GM23338 (cell line): ENCODE measurements around the gene FASN. TPM values are rescaled to one million over a fixed set of nuclear protein-coding genes. Genes with fewer than 3 reads are reported as not detected.

Source experiments
- ATAC-seq: fragments of 200-7000 bp; cut with Tn5 transposase; 3 replicates; pipeline ENCODE4 v1.9.1; 2020
- DNase-seq: peaks from one replicate; pipeline ENCODE4 v3.0.0-alpha.2; 2015; ENCODE audit warnings: low spot score
- H2AFZ ChIP-seq: fragments of 200-600 bp; sonication (generic); 2 replicates; pipeline ENCODE4 v1.8.0; 2016; ENCODE audit warnings: antibody characterized with exemption, mild to moderate bottlenecking, moderate library complexity
- H3F3A ChIP-seq: fragments of 200-600 bp; sonication (generic); replicated peaks from 2 replicates; pipeline ENCODE4 v1.8.0; 2017; ENCODE audit warnings: antibody characterized with exemption, mixed run types, low read depth
- H3K27ac ChIP-seq: fragments of 200-600 bp; sonication (generic); 2 replicates; pipeline ENCODE4 v1.6.1; 2016; ENCODE audit warnings: low read depth
- H3K27me3 ChIP-seq: fragments of 200-600 bp; sonication (generic); 2 replicates; pipeline ENCODE4 v1.8.0; 2016; ENCODE audit warnings: mild to moderate bottlenecking, mixed run types, moderate library complexity; ENCODE audit not compliant: insufficient read depth
- H3K36me3 ChIP-seq: fragments of 200-600 bp; sonication (generic); 2 replicates; pipeline ENCODE4 v1.8.0; 2016; ENCODE audit warnings: mild to moderate bottlenecking; ENCODE audit not compliant: insufficient read depth
- H3K4me1 ChIP-seq: fragments of 200-600 bp; sonication (generic); 2 replicates; pipeline ENCODE4 v1.8.0; 2016; ENCODE audit warnings: mild to moderate bottlenecking, moderate library complexity; ENCODE audit not compliant: insufficient read depth
- H3K4me2 ChIP-seq: fragments of 200-600 bp; sonication (generic); 2 replicates; pipeline ENCODE4 v1.7.1; 2017; ENCODE audit warnings: mixed run types
- H3K4me3 ChIP-seq: fragments of 200-600 bp; sonication (generic); 2 replicates; pipeline ENCODE4 v1.6.1; 2016; ENCODE audit warnings: mixed run types
- H3K79me2 ChIP-seq: fragments of 200-600 bp; sonication (generic); replicated peaks from 2 replicates; pipeline ENCODE4 v1.8.0; 2017; ENCODE audit warnings: mild to moderate bottlenecking; ENCODE audit not compliant: insufficient read depth
- H3K9me2 ChIP-seq: fragments of 200-600 bp; sonication (generic); 2 replicates; pipeline ENCODE4 v1.8.0; 2017; ENCODE audit not compliant: insufficient read depth
- H4K20me1 ChIP-seq: fragments of 200-600 bp; sonication (generic); replicated peaks from 2 replicates; pipeline ENCODE4 v1.8.0; 2017; ENCODE audit warnings: mild to moderate bottlenecking; ENCODE audit not compliant: insufficient read depth
- H3K27ac Mint-ChIP-seq: 2 replicates; pipeline ENCODE4 v1.8.0; 2020; ENCODE audit warnings: inconsistent platforms, mild to moderate bottlenecking, moderate library complexity, mixed read lengths
- H3K27me3 Mint-ChIP-seq: 3 replicates; pipeline ENCODE4 v1.8.0; 2022; ENCODE audit warnings: low read depth, mild to moderate bottlenecking, moderate library complexity, mixed read lengths, inconsistent platforms; ENCODE audit not compliant: insufficient read depth, poor library complexity
- H3K36me3 Mint-ChIP-seq: 3 replicates; pipeline ENCODE4 v1.8.0; 2021; ENCODE audit warnings: low read depth, mild to moderate bottlenecking, inconsistent platforms, moderate library complexity, mixed read lengths
- H3K4me1 Mint-ChIP-seq: 3 replicates; pipeline ENCODE4 v1.8.0; 2020; ENCODE audit warnings: mild to moderate bottlenecking, inconsistent platforms, mixed read lengths
- H3K4me3 Mint-ChIP-seq: 3 replicates; pipeline ENCODE4 v1.8.0; 2021; ENCODE audit warnings: moderate library complexity, mild to moderate bottlenecking, inconsistent platforms, mixed read lengths
- H3K9me3 Mint-ChIP-seq: 3 replicates; pipeline ENCODE4 v1.8.0; 2020; ENCODE audit warnings: moderate library complexity, mild to moderate bottlenecking, inconsistent platforms, mixed read lengths
- CREB1 ChIP-seq: fragments of 250-450 bp; sonication (Bioruptor Pico); IDR thresholded peaks from 2 replicates; pipeline ENCODE4 v1.5.0; 2020; ENCODE audit warnings: low read depth, mild to moderate bottlenecking, moderate library complexity
- CTCF ChIP-seq, 2 experiments: fragments of 200-600 bp in 1 of 2; sonication (generic) in 1 of 2; conservative IDR thresholded peaks; 2 replicates each; pipeline versions ENCODE4 v1.5.1 to v1.6.1; 2016 to 2017; ENCODE audit warnings: antibody characterized with exemption in 2 of 2, low read depth in 2 of 2, mild to moderate bottlenecking in 2 of 2, moderate library complexity in 1 of 2
- EZH2 ChIP-seq: fragments of 200-600 bp; sonication (generic); IDR thresholded peaks from one replicate; pipeline ENCODE4 v1.8.0; 2017; ENCODE audit warnings: antibody characterized with exemption, mild to moderate bottlenecking, low read depth; ENCODE audit not compliant: unreplicated experiment
- EZH2phosphoT487 ChIP-seq: fragments of 200-600 bp; sonication (generic); IDR thresholded peaks from one replicate; pipeline ENCODE4 v1.8.1; 2018; ENCODE audit warnings: antibody characterized with exemption; ENCODE audit not compliant: unreplicated experiment
- JUNB ChIP-seq: IDR thresholded peaks from one replicate; pipeline ENCODE4 v1.6.1; 2016; ENCODE audit warnings: antibody characterized with exemption; ENCODE audit not compliant: unreplicated experiment
- NANOG ChIP-seq: IDR thresholded peaks from 2 replicates; pipeline ENCODE4 v1.6.1; 2016; ENCODE audit warnings: antibody characterized with exemption, borderline replicate concordance
- POLR2AphosphoS5 ChIP-seq: IDR thresholded peaks from 2 replicates; pipeline ENCODE4 v1.6.1; 2016; ENCODE audit warnings: antibody characterized with exemption, low read depth
- STAT1 ChIP-seq: IDR thresholded peaks from one replicate; pipeline ENCODE4 v1.6.1; 2016; ENCODE audit warnings: antibody characterized with exemption; ENCODE audit not compliant: unreplicated experiment
- ZNF331 ChIP-seq: fragments of 250-450 bp; sonication (Bioruptor Pico); IDR thresholded peaks from 2 replicates; pipeline ENCODE4 v1.5.0; 2020; ENCODE audit warnings: low read depth, mild to moderate bottlenecking, moderate library complexity
- polyA plus RNA-seq: library from polyadenylated mRNA; unstranded; fragments of >200 nt; fragmentation: Nextera tagmentation; extraction: Ambion mirVana; gene quantifications from 2 replicates; pipeline ENCODE4 v1.2.1, GENCODE V29; 2016
- total RNA-seq: library from RNA; depleted of rRNA; stranded (reverse); fragments of >200 nt; shearing (Covaris generic); gene quantifications from 2 replicates; pipeline ENCODE4 v1.2.3, GENCODE V29; 2014
- TF ChIP-seq, protein P1 (sequence below): IDR thresholded peaks from one replicate; pipeline ENCODE4 v1.6.1; 2018; ENCODE audit warnings: antibody characterized with exemption; ENCODE audit not compliant: unreplicated experiment
- TF ChIP-seq, protein P2 (sequence below): IDR thresholded peaks from 2 replicates; pipeline ENCODE4 v1.6.1; 2016; ENCODE audit warnings: antibody characterized with exemption

Gene FASN
- total and polyA plus RNA-seq, 2 experiments from 2014 or later, result 120 to 849 TPM

GRCh38 chr17:82128287-82128686 is 30.3 kb upstream of the FASN start (continued):
- no peak for TF ChIP-seq CTCF (conservative IDR thresholded peaks at IDR 0.05; ENCODE audit: low read depth in 2 of 2)
- no peak for TF ChIP-seq ZNF331 (CRISPR knock-in tag)
- TF ChIP-seq, protein P1, sequence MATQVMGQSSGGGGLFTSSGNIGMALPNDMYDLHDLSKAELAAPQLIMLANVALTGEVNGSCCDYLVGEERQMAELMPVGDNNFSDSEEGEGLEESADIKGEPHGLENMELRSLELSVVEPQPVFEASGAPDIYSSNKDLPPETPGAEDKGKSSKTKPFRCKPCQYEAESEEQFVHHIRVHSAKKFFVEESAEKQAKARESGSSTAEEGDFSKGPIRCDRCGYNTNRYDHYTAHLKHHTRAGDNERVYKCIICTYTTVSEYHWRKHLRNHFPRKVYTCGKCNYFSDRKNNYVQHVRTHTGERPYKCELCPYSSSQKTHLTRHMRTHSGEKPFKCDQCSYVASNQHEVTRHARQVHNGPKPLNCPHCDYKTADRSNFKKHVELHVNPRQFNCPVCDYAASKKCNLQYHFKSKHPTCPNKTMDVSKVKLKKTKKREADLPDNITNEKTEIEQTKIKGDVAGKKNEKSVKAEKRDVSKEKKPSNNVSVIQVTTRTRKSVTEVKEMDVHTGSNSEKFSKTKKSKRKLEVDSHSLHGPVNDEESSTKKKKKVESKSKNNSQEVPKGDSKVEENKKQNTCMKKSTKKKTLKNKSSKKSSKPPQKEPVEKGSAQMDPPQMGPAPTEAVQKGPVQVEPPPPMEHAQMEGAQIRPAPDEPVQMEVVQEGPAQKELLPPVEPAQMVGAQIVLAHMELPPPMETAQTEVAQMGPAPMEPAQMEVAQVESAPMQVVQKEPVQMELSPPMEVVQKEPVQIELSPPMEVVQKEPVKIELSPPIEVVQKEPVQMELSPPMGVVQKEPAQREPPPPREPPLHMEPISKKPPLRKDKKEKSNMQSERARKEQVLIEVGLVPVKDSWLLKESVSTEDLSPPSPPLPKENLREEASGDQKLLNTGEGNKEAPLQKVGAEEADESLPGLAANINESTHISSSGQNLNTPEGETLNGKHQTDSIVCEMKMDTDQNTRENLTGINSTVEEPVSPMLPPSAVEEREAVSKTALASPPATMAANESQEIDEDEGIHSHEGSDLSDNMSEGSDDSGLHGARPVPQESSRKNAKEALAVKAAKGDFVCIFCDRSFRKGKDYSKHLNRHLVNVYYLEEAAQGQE, result no peak
- no peak for TF ChIP-seq CREB1 (CRISPR knock-in tag)
- TF ChIP-seq, protein P2, sequence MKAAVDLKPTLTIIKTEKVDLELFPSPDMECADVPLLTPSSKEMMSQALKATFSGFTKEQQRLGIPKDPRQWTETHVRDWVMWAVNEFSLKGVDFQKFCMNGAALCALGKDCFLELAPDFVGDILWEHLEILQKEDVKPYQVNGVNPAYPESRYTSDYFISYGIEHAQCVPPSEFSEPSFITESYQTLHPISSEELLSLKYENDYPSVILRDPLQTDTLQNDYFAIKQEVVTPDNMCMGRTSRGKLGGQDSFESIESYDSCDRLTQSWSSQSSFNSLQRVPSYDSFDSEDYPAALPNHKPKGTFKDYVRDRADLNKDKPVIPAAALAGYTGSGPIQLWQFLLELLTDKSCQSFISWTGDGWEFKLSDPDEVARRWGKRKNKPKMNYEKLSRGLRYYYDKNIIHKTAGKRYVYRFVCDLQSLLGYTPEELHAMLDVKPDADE, result no peak
- no peak for TF ChIP-seq EZH2phosphoT487
- TF ChIP-seq STAT1, result no peak
- no peak for TF ChIP-seq JUNB

DNA sequence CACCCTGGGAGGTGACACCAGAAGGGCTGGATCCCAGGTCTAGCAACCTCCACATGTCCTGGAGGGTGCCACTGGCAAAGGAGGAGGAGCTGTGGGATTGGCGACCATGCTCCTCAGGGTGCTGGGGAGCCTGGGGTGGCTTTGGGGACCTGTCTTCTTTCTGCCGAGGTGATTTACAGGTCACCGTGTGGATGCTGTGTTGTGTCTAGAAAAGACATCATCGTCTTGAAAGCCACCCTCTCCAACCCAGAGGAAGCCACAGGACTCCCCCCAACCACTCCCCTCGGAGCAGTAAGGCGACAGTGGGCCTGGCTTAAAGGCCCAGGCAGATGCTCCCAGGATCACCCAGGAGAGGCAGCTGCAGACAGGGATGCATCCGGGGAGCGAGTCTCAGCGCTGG is 29.7 kb upstream of the FASN start:
- Histone ChIP-seq H3K27me3 (no peaks in the 10 kb centered on the region), H2AFZ (no peak overlapping the region), H3F3A (no peaks in the 10 kb centered on the region), H4K20me1 (no peaks in the 10 kb centered on the region; the same call in 1 of the 2 replicates), H3K4me1 (no peaks in the 10 kb centered on the region), H3K27ac (no peak overlapping the region), H3K36me3 (no peaks in the 10 kb centered on the region), H3K4me3 (no peak overlapping the region), H3K4me2 (no peak overlapping the region), H3K79me2 (no peaks in the 10 kb centered on the region), H3K9me2 (no peaks in the 10 kb centered on the region)
- no peak overlapping the region for H3K27ac Mint-ChIP-seq
- H3K9me3 Mint-ChIP-seq, result no peaks in the 10 kb centered on the region
- no peak for DNase-seq
- peaks cover 5% of the 10 kb centered on the region for H3K27me3 Mint-ChIP-seq
- ATAC-seq, result no peak
- peaks cover 3% of the 10 kb centered on the region; the same call in 1 of the 3 replicates for H3K36me3 Mint-ChIP-seq
- peaks cover 4% of the 10 kb centered on the region; the same call in 1 of the 3 replicates for H3K4me1 Mint-ChIP-seq
- H3K4me3 Mint-ChIP-seq, result no peak overlapping the region
- no peak for TF ChIP-seq POLR2AphosphoS5
- TF ChIP-seq NANOG, result no peak
- TF ChIP-seq, protein P1, result no peak
- no peak for TF ChIP-seq CTCF (conservative IDR thresholded peaks at IDR 0.05; ENCODE audit: low read depth in 2 of 2)
- no peak for TF ChIP-seq STAT1
- no peak for TF ChIP-seq EZH2
- TF ChIP-seq ZNF331 (CRISPR knock-in tag), result no peak
